ENCODE data around the gene CHI3L2. TPM values are rescaled to one million over a fixed set of nuclear protein-coding genes. Genes with fewer than 3 reads are reported as not detected.
A peak's percentile ranks its signal among the peaks of the same experiment; 100 is the strongest.
"Not testable (repeated sequence)": the region's sequence is repeated elsewhere in the genome, so short reads cannot be mapped to it uniquely, and the experiment has no call there.

Gene CHI3L2
- total RNA-seq, 2 donors from 2014 or later = 4.3 to 30.6 TPM

DNA sequence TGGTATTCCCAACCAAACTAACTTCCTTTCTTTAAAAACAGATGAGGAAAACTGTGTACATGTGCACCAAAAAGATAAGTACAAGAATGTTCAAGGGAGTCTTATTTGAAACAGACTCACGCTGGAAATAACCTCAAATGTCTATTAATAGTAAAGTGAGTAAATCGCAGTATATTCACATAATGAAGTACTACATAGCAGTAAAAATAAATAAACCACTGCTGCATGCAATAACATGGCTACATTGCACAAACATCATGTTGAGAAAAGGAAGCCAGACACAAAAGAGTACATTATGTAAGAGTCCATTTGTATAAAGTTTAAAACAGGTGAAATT lies 21.8 kb upstream of the CHI3L2 start:
- H3K27ac Mint-ChIP-seq = peak overlapping the region; percentile 66 to 84

DNA sequence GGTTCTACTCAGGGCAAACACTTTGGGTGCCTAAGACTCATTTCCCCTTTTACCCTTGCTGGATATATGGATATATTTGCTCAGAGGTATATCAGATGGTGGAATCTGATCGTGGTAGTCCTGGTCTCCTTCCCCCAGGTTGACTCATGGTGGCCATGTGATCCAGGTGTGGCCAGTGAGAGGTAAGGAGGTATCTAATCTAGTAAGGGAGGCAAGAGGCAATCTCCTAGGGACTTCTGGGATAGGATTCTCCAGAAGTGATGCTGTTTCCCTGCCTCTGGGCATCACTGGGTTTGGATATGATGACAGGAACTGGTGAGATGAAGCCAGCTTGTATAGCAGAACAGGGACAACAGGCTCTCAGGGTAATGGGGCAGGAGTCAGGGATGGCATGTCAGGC lies 18.6 kb upstream of the CHI3L2 start:
- Mint-ChIP-seq H3K27me3 (no peaks in the 10 kb centered on the region), H3K36me3 (no peaks in the 10 kb centered on the region), H3K27ac (no peak overlapping the region), H3K4me1 (ENCODE audit: low read depth in 2 of 2) (peaks cover 33 to 35% of the 10 kb centered on the region in 2 donors), H3K4me3 (no peak overlapping the region), H3K9me3 (no peaks in the 10 kb centered on the region)
- DNase-seq (ENCODE audit: low spot score) = no peak
- no peak for ATAC-seq

More for the DNA sequence above, 21.8 kb upstream of the CHI3L2 start:
- peak overlapping the region; percentile 98 for H3K4me3 Mint-ChIP-seq
- ATAC-seq (no peak), DNase-seq (ENCODE audit: low spot score) (no peak)
- peaks cover 49% of the 10 kb centered on the region in 2 donors for H3K4me1 Mint-ChIP-seq (ENCODE audit: low read depth in 2 of 2)
- no peaks in the 10 kb centered on the region for H3K9me3 Mint-ChIP-seq
- no peaks in the 10 kb centered on the region for H3K27me3 Mint-ChIP-seq
- no peaks in the 10 kb centered on the region for H3K36me3 Mint-ChIP-seq

DNA sequence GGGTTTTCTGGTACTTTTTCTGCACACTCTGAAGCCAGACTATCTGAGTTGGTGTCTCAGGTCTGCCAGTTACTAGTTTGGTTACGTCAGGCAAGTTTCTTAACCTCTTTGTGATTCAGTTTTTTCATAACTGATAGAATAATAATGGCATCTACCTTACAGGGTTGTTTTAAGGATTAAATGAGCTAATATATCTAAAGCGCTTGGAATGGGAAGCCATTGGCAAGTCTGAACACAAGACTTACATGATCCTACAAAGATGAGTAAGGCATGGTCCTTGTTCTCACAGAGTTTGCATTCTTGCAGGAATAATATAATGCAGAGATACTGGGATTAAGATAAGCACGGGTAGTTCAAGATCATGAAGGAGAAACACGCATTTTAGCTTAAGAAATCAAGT lies 17.9 kb upstream of the CHI3L2 start:
- H3K27ac Mint-ChIP-seq = no peak overlapping the region
- no peaks in the 10 kb centered on the region for H3K36me3 Mint-ChIP-seq
- H3K9me3 Mint-ChIP-seq = no peaks in the 10 kb centered on the region
- peaks cover 40 to 42% of the 10 kb centered on the region in 2 donors for H3K4me1 Mint-ChIP-seq (ENCODE audit: low read depth in 2 of 2)
- no peaks in the 10 kb centered on the region for H3K27me3 Mint-ChIP-seq
- no peak overlapping the region for H3K4me3 Mint-ChIP-seq
- ATAC-seq = no peak
- DNase-seq (ENCODE audit: low spot score) = no peak

DNA sequence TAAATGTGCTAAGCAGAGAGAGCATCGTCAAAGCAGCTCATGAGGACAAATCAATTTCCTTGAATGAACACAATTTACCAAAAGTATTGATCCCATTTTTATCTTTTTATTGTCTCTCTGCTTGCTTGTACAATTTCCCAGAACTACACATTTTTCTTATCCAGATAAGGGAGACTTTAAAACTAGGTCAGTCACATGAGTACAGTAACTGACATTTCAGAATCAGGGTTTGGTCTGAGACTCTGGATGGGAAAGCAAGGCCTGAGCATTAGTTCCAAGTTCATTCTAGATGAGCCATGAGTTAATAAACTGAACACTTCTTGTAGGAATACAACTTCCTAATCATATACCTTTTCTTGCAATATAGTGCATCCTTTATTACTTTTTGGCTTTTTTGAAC lies 15.6 kb upstream of the CHI3L2 start:
- Mint-ChIP-seq H3K4me3 (no peak overlapping the region), H3K27ac (no peak overlapping the region), H3K27me3 (no peaks in the 10 kb centered on the region), H3K9me3 (no peaks in the 10 kb centered on the region), H3K4me1 (ENCODE audit: low read depth in 2 of 2) (peaks cover 43 to 47% of the 10 kb centered on the region in 2 donors), H3K36me3 (no peaks in the 10 kb centered on the region)
- ATAC-seq (no peak), DNase-seq (ENCODE audit: low spot score) (no peak)

DNA sequence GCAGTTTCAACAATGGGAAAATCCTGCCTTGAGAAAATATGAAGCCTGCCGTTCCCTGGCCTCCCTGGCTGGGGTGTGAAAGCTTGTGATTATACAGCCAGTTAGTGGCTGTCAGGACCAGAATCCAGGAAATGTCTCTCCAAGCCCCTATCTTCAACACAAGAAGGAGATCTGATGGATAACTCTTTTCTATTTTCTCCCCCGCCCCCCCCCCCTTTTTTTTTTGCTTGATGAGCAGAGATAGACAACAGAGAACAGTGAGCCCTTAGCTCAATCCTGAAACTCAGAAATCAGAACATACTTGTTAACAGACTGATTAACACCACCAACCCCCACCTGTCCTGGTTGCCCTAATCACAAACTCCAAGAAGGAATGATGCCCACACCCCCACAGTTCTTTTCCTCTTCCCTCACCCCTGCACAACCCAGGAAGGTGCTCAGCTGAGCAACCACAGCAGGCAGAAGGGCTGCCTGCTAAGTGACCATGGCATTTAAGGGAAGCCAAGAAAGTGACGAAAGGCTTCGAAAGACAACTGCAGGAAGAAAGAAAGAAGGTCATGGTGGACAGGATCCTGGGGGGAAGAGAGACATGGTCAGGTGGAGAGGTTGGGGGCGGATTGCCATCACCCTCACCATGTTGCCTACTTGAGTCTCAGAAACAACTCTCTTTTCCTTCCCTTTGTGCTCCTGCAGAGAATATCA lies 14.7 kb upstream of the CHI3L2 start:
- ATAC-seq (no peak), DNase-seq (ENCODE audit: low spot score) (no peak)
- H3K9me3 Mint-ChIP-seq = no peaks in the 10 kb centered on the region
- H3K4me1 Mint-ChIP-seq (ENCODE audit: low read depth in 2 of 2) = peaks cover 51 to 52% of the 10 kb centered on the region in 2 donors
- no peaks in the 10 kb centered on the region for H3K36me3 Mint-ChIP-seq
- H3K27me3 Mint-ChIP-seq = no peaks in the 10 kb centered on the region
- peak overlapping the region; percentile 72 for H3K4me3 Mint-ChIP-seq
- H3K27ac Mint-ChIP-seq = peak overlapping the region; percentile 85 to 87

DNA sequence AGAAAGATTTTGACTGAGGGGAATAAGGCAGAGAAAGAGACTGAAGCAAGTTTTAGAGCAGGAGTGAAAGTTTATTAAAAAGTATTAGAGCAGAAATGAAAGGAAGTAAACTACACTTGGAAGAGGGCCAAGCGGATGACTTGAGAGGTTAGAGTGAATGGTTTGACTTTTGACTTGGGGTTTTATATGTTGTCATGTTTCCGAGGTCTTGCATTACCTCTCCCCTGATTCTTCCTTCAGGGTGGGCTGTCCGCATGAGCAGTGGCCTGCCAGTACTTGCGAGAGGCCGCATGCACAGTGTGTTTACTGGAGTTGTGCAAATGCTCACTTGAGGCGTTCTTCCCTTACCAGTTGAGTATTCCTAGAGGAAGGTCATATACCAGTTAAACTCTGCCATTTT lies 14.1 kb upstream of the CHI3L2 start:
- no peak for DNase-seq (ENCODE audit: low spot score)
- peak overlapping the region; percentile 72 for H3K4me3 Mint-ChIP-seq
- no peaks in the 10 kb centered on the region for H3K36me3 Mint-ChIP-seq
- H3K4me1 Mint-ChIP-seq (ENCODE audit: low read depth in 2 of 2) = peaks cover 57 to 58% of the 10 kb centered on the region in 2 donors
- no peaks in the 10 kb centered on the region for H3K9me3 Mint-ChIP-seq
- no peak for ATAC-seq
- peak overlapping the region; percentile 85 to 87 for H3K27ac Mint-ChIP-seq
- no peaks in the 10 kb centered on the region for H3K27me3 Mint-ChIP-seq

DNA sequence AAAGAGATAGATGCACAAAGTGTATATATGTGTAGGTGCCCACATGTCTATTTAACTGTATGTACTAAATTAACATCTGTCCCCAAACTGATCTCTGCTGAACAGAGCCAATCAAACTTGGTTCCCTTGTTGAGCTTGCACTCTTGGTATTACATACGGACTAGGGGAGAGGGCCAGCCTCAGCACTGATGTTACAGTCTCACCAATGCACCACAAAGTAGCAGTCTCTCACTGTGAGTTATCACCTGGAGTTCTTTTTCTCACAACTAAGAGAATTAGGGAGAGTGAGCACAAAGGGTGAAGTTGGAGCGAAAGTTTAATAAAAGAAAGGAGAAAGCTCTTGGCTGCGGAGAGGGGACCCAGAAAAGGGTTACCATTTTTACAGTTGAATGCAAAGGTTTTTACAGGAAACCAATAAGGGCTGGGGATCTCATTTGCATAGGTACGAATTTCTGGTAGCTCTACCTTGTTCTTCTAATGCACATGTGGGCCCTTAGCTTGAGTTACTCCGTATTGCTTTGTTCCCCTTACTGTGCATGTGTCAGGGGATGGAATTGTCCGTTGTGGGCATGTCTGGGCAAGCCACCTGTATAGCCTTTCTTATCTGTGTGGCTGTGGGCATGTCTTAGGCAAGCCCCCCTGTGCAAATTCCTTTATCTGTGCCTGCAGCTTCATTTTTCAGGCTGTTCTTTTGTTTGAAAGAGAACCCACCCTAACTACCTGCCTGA lies 13.3 kb upstream of the CHI3L2 start:
- H3K4me3 Mint-ChIP-seq = peak overlapping the region; percentile 72
- H3K27me3 Mint-ChIP-seq = no peaks in the 10 kb centered on the region
- peak overlapping the region; percentile 85 to 87 for H3K27ac Mint-ChIP-seq
- DNase-seq (ENCODE audit: low spot score) = no peak
- no peaks in the 10 kb centered on the region for H3K36me3 Mint-ChIP-seq
- peaks cover 60 to 65% of the 10 kb centered on the region in 2 donors for H3K4me1 Mint-ChIP-seq (ENCODE audit: low read depth in 2 of 2)
- ATAC-seq = peak in 1 of 2 donors; percentile 36
- no peaks in the 10 kb centered on the region for H3K9me3 Mint-ChIP-seq

DNA sequence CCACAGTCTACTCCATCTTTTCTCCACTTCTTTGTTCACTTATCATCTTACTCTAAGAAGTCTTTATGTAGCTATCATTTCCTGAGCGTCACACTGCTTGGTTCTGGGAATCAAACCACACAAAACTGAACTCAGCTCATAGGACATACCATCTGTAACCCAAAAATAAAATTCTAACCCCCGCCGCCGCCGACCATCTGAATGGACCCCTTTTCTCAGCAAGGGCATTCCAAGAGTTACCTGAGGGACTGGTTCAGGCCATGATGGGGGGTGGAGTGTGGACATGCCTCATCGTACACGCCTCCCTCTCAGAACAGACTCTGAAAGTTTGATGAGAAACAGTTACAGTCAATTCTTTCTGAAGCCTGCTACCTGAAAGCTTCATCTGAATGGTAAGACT lies 12.6 kb upstream of the CHI3L2 start:
- no peak for DNase-seq (ENCODE audit: low spot score)
- no peaks in the 10 kb centered on the region for H3K27me3 Mint-ChIP-seq

DNA sequence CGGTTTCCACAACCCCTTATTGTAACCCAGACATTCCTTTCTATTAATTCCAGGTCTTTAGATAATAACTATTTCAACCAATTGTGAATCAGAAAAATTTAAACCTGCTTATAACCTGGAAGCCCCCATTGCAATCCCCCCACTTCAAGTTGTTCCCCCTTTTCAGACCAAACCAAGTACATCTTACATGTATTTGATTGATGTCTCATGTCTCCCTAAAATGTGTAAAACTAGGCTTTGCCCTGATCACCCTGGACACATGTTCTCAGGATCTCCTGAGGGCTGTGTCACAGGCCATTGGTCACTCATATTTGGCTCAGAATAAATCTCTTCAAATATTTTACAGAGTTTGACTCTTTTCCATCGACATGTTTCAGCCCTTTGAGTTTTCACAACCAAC lies 12.2 kb upstream of the CHI3L2 start:
- peak overlapping the region; percentile 85 to 87 for H3K27ac Mint-ChIP-seq
- not testable (repeated sequence) for DNase-seq (ENCODE audit: low spot score); ATAC-seq; H3K9me3 Mint-ChIP-seq; H3K36me3 Mint-ChIP-seq; H3K27me3 Mint-ChIP-seq
- peaks cover 71 to 75% of the 10 kb centered on the region in 2 donors for H3K4me1 Mint-ChIP-seq (ENCODE audit: low read depth in 2 of 2)
- H3K4me3 Mint-ChIP-seq = peak overlapping the region; percentile 72

More for the DNA sequence above, 12.6 kb upstream of the CHI3L2 start:
- Mint-ChIP-seq H3K27ac (peak overlapping the region; percentile 85 to 87), H3K36me3 (no peaks in the 10 kb centered on the region), H3K4me1 (ENCODE audit: low read depth in 2 of 2) (peaks cover 67 to 71% of the 10 kb centered on the region in 2 donors), H3K4me3 (peak overlapping the region; percentile 72), H3K9me3 (no peaks in the 10 kb centered on the region)
- ATAC-seq = no peak

DNA sequence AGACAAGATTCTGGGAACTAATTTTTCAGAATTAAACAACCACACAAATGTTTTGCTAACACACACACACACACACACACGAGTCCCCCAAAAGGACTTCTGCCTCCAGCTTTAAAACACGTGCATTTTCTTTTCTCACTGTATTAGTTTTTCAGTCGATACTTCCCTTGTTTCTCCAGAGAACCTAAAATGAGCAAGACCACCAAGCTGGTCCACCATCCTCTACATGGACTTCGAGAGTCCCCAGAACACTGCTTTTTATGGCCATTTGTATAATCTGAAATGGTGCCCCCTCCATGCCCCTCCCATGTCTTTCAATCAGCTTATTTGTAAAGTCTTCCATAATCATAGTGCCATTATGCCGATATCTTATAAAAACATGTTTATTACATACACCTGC lies 10.8 kb upstream of the CHI3L2 start:
- H3K4me3 Mint-ChIP-seq = peak overlapping the region; percentile 72
- DNase-seq (ENCODE audit: low spot score) = no peak

DNA sequence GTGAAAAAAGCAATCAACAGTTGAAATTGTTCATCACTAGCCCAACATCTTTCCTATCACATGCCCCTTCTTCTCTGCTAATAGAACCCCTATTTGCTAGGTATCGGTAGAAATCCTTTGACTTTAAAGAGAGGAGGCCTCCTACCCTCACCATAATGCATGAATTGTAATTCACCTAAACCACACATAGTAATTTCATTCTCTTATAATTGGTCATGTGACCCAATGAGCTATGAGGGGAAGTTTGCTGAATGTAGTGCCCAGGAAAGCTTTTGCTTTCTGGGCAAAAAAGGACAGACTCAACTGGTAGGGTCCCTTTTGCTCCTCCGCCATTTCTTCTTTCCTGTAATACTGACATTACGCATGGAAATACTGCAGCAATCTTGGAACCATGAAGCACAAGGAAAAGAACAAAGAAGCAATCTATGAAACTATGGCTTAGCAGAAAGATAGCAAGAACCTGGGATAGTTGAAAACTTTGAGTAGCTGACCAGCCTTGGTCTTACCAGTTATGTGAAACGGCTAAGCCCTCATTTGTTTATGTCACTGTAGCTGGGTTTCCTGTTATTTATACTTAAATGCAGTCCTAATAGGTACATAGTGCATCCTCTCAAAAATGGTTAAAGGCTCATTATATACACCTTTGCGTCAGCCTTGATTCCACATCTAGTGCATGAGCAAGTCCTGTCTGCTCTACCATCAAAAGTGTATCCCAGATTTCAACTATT lies 10.2 kb upstream of the CHI3L2 start:
- no peaks in the 10 kb centered on the region for H3K27me3 Mint-ChIP-seq
- no peaks in the 10 kb centered on the region for H3K36me3 Mint-ChIP-seq
- peak overlapping the region; percentile 85 to 87 for H3K27ac Mint-ChIP-seq
- H3K4me3 Mint-ChIP-seq = peak overlapping the region; percentile 72
- ATAC-seq = no peak
- no peaks in the 10 kb centered on the region for H3K9me3 Mint-ChIP-seq
- no peak for DNase-seq (ENCODE audit: low spot score)
- peaks cover 89 to 96% of the 10 kb centered on the region in 2 donors for H3K4me1 Mint-ChIP-seq (ENCODE audit: low read depth in 2 of 2)

More for the DNA sequence above, 10.8 kb upstream of the CHI3L2 start:
- H3K4me1 Mint-ChIP-seq (ENCODE audit: low read depth in 2 of 2) = peaks cover 83 to 90% of the 10 kb centered on the region in 2 donors
- H3K27me3 Mint-ChIP-seq = no peaks in the 10 kb centered on the region
- peak overlapping the region; percentile 85 to 87 for H3K27ac Mint-ChIP-seq
- ATAC-seq = no peak
- H3K36me3 Mint-ChIP-seq = no peaks in the 10 kb centered on the region
- H3K9me3 Mint-ChIP-seq = no peaks in the 10 kb centered on the region

DNA sequence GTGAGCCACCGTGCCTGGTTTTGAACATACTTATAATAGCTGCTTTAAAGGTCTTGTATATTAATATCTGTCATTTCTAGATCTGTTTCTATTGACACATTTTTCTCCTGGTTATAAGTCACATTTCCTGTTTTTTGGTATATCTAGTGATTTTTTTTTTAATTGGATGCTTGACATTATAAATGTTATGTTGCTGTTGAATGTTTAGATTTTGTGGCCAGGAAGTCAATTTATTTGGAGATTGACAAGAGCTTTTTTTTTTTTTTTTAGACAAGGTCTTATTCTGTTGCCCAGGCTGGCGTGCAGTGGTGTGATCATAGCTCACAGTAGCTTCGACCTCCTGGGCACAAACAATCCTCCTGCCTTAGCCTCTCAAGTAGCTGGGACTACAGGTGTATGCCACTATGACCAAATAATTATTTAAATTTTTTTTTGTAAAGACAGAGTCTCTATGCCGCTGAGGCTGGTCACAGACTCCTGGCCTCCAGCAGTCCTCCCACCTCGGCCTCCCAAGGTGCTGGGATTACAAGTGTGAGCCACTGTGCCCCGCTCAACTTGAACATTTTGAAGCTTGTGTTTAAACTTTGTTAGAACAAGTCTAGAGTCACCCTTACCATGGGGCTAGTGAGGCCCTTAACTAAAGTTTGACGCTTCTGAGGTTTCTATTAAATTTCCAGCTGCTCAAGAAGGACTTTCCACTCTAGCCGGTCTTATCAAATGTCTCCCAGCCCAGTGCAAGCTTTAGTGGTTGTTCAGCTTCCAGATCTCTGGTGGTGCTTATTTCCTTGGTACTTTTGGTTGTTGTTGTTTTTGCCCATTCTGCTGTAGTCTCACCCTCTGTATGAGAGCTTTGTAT lies 8.6 kb upstream of the CHI3L2 start:
- peaks cover 90 to 97% of the 10 kb centered on the region in 2 donors for H3K4me1 Mint-ChIP-seq (ENCODE audit: low read depth in 2 of 2)
- DNase-seq (ENCODE audit: low spot score) = no peak
- no peak for ATAC-seq
- no peaks in the 10 kb centered on the region for H3K27me3 Mint-ChIP-seq
- peak overlapping the region; percentile 76 for H3K4me3 Mint-ChIP-seq
- peak overlapping the region; percentile 85 to 87 for H3K27ac Mint-ChIP-seq
- H3K36me3 Mint-ChIP-seq = no peaks in the 10 kb centered on the region
- H3K9me3 Mint-ChIP-seq = no peaks in the 10 kb centered on the region

DNA sequence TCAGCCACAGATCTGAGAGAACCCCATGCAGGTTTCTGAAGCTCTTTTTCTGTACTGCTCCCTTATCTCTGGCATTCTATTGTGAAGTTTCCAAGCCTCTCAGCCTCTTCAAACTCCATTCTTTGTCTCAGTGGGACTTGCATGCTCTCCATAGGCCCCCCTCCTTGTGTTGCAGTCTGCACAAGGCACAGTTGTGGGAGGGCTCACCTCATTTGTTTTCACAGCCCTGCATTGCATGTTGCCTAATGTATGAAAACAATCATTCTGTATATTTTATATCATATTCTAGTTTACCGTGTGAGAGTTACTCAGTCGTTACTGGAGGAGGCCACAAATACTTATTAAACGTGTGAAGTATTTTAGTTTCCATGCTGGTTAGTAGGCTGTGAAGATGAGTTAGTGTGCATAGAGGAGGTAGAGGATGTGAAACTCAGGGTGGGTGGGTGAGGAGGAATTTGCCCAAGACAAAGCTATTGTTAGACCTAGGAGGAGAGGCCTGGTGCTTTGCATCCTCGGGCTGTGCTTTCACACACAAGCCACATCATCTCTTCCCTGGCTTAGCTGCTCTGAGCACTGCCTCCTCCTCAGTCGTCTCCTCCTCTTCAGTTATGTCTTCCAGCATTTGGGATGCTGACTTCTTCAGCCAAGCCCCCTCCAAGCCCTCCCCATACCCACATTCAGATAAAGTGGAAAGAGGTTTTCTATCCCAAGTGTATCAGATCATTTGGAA lies 7.8 kb upstream of the CHI3L2 start:
- H3K4me1 Mint-ChIP-seq (ENCODE audit: low read depth in 2 of 2) = peaks cover 86 to 94% of the 10 kb centered on the region in 2 donors
- DNase-seq (ENCODE audit: low spot score) = no peak

More for the DNA sequence above, 7.8 kb upstream of the CHI3L2 start:
- Mint-ChIP-seq H3K4me3 (peak overlapping the region; percentile 76), H3K36me3 (no peaks in the 10 kb centered on the region), H3K27ac (peak overlapping the region; percentile 85 to 87), H3K9me3 (no peaks in the 10 kb centered on the region), H3K27me3 (no peaks in the 10 kb centered on the region)
- peak; percentile 21 to 39 for ATAC-seq

All from natural killer cell treated with Interleukin-12 subunit alpha and Interleukin-12 subunit beta and Interleukin-15 and Interleukin-18, amount 100 ng/mL, for 72 hours (primary cell).